Posterior vena cava (tissue), 2 donors: Measurements from ENCODE around the gene COL6A5. TPM values are rescaled to one million over a fixed set of nuclear protein-coding genes. Genes with fewer than 3 reads are reported as not detected.
A peak's percentile ranks its signal among the peaks of the same experiment; 100 is the strongest.
"Not testable (repeated sequence)": the region's sequence is repeated elsewhere in the genome, so short reads cannot be mapped to it uniquely, and the experiment has no call there.

ENCODE experiments used
- DNase-seq: peaks from one replicate; pipeline ENCODE4 v3.0.0-alpha.2; 2020; ENCODE audit warnings: low spot score
- intact Hi-C, 2 donors: fragments of 100-400 bp; cut with DNase I; formaldehyde crosslinking; loops; one replicate each; pipeline versions ENCODE4 v1.14.1 to v1.14.2; 2022 to 2023
- long read RNA-seq, 2 donors: library from polyadenylated mRNA; unstranded; transcript quantifications; one replicate each; pipeline ENCODE4 v2.0.0, GENCODE V29; 2020 to 2021
- total RNA-seq, 2 donors: library from RNA; stranded (reverse); fragmentation: NEBNext Ultra II Directional; extraction: Animal tissue kit (Norgen Biotek cat#: 25700); gene quantifications; one replicate each; pipeline ENCODE4 v1.2.1, GENCODE V29; 2021
- donor health status: DM: yes; HTN: yes; CAD: no.
- donor health status: DM: yes; HTN: yes; CAD: no.

Gene COL6A5
- total RNA-seq = not detected
- long read RNA-seq, donor 1 = 0 reads
- long read RNA-seq, donor 2 = 0 reads

DNA sequence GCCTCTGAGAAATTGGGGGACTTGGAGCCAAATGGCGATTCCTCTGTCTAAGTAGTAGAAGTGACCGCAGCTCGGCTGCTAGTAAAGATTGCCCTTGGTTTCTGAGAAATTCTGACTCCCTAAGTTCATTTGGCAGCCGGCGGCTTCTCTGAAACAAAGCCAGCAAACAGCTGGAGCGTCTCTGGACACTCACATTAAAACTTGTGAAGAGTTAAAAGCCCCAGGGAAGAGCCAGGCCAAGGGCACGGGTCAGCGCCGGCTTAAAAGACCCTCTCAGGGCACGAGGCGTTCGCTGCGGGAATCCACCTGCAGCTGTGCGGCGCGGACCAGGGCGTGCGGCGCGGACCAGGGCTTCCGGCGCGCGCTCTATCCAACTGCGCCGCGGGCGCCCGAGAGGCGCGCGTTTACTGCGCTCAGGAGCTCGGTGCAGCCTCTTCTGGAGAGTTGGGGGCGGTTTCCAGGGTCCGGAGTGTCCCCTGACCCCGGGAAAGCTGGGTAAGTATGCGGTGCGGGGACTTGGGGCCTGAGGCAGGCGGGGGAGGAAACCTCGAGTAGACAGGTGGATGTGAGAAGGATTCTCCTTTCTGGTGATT, at the start of gene COL6A5:
TSS of gene COL6A5 (plus strand) at position 186 of the 593 bp plus-strand sequence. CDS start 27,967 bp downstream, outside the sequence.
- intact Hi-C loops = no loop called here
- peak; percentile 76 for DNase-seq

GRCh38 chr3:130299531-130299930, 45.9 kb upstream of the COL6A5 start:
- intact Hi-C loops = no loop called here
- no peak for DNase-seq

DNA sequence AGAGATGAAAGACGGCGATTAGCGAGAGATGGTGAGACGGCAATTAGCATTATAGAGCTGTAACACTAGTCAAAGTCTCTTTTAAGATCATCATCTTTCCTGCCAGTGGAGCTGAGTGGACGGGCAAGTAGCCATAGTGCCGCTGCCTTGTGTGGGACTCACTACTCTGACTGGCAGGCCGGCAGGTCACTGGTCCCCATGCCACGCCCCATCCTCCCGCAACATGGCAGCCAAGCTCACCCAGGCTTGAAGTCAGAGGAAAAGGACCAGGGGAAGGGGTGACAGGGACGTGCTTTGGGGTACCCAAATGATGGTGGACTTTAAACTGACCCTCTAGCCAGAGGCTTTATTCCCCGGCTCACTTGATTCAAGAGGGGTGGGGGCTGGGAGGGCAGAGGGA, 44.6 kb upstream of the COL6A5 start:
- intact Hi-C loops = no loop called here
- no peak for DNase-seq

- intact Hi-C loops = no loop called here
- DNase-seq = no peak
Measured at GRCh38 chr3:130310109-130310508, 35.4 kb upstream of the COL6A5 start.

DNA sequence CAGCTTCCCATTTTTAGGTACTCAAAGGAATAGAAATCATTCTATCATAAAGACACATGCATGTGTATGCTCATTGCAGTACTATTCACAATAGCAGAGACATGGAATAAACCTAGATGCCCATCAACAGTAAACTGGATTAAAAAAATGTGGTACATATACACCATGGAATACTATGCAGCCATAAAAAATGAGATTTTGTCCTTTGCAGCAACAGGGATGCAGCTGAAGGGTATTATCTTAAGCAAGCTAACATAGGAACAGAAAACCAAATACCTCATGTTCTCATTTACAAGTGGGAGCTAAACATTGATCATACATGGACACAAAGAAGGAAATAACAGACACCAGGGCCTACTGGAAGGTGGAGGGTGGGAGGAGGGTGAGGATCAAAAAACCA, 33.1 kb upstream of the COL6A5 start:
- DNase-seq = no peak
- intact Hi-C loops = no loop called here

- DNase-seq = no peak
- intact Hi-C loops = no loop called here
Measured at GRCh38 chr3:130316169-130316568, 29.3 kb upstream of the COL6A5 start.

- DNase-seq = no peak
- intact Hi-C loops = no loop called here
Measured at GRCh38 chr3:130323503-130323902, 22.0 kb upstream of the COL6A5 start.

DNA sequence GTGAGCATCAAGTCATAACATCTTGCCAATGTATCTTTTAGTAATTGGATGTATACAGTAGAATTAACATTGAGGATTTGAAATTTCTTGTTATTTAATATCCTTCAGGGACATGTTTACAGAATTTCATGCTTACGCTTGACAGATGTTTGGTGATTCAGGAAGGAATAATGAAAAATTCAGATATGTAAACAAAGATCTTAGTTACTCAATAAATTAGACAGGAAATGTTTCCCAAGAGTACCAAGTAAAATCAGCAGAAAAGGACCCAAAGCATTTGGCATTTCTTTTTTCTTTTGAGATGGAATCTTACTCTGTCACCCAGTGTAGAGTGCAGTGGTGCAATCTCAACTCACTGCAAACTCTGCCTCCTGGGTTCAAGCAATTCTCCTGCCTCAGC, 4.7 kb upstream of the COL6A5 start:
- intact Hi-C loops = no loop called here

GRCh38 chr3:130341388-130341787, 4.1 kb upstream of the COL6A5 start:
- intact Hi-C loops = no loop called here
- no peak for DNase-seq

More for the DNA sequence above, 4.7 kb upstream of the COL6A5 start:
- no peak for DNase-seq

- intact Hi-C loops = no loop called here
- no peak for DNase-seq
Measured at GRCh38 chr3:130341882-130342281, 3.6 kb upstream of the COL6A5 start.

GRCh38 chr3:130342821-130343661, 2.4 kb upstream of the COL6A5 start:
- intact Hi-C loops = no loop called here
- DNase-seq = no peak

- intact Hi-C loops = not testable (repeated sequence)
Measured at GRCh38 chr3:130348258-130348657, 2.8 kb downstream of the COL6A5 start.

GRCh38 chr3:130354430-130354829, 9.0 kb downstream of the COL6A5 start:
- intact Hi-C loops = no loop called here
- DNase-seq = no peak

More at GRCh38 chr3:130348258-130348657, 2.8 kb downstream of the COL6A5 start:
- DNase-seq = not testable (repeated sequence)

- no peak for DNase-seq
- intact Hi-C loops = no loop called here
Measured at GRCh38 chr3:130374033-130374432, 28.6 kb downstream of the COL6A5 start.

DNA sequence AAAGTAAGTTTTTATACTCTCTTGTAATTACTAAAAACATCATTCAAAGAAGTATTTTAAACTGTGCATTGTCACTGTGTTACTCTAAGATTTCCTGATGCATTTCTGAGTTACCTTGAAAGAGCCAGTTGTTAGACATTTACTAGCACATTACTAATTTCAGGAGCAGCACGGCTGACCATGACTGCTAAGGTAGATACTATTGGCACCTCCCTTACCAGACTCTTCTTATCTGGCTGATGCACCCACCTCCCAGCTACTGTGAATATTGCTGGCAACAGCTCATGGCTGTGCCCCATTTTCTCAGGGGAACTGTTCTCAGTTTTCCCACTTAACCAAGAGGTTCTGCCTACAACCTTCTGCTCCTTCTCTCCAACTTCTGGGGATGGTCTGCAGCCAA, 29.4 kb downstream of the COL6A5 start:
- DNase-seq = no peak
- intact Hi-C loops = no loop called here

GRCh38 chr3:130377960-130378676, 32.6 kb downstream of the COL6A5 start:
- DNase-seq = no peak
- intact Hi-C loops = no loop called here

DNA sequence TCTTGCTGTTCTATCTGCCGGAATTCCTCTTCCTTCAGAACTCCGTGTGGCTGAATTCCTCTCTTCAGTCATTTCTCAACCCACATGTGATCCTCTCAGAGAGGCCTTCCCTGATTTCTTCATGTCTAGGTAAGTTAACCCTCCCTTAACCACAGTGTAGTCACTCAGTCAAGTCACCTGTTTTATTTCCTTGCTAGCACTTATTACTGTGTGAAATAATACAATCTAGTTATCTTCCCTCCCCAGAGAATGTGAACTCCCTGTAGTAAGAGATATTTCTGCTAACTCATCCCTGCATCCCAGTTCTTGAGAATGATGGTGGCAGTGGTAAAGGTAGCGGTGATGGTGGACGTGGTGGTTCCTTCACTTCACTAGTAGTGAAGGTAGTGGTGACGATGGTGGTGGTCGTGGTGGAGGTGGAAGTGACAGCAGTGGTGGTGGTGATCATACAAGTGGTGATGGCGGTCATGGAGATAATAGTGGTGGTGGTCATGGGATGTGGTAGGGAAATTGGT, 33.3 kb downstream of the COL6A5 start:
- DNase-seq = no peak
- intact Hi-C loops = no loop called here

GRCh38 chr3:130379274-130379673, 33.8 kb downstream of the COL6A5 start:
- intact Hi-C loops = no loop called here
- DNase-seq = no peak

DNA sequence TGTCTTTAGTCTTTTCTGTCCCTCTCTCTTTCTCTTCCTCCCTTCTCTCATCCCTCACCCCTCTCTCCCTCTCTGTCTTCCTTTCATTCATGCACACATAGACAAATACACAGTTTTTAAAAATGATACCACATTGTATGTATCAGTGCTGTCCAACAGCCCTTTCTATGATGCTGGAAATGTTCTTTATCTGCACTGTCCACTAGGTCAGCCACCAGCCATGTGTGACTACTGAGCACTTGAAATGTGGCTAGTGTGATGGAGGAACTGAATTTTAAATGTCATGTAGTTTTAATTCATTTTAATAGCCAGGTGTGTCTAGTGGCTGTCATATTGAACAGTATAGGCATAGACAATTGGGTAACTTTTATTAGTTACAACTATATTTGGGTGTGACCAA, 34.9 kb downstream of the COL6A5 start:
- intact Hi-C loops = no loop called here

GRCh38 chr3:130383424-130383823, 38.0 kb downstream of the COL6A5 start:
- intact Hi-C loops = no loop called here
- DNase-seq = no peak

More for the DNA sequence above, 34.9 kb downstream of the COL6A5 start:
- DNase-seq = no peak
